Lung (tissue), 12 donors: ENCODE measurements around the gene RTTN. TPM values are rescaled to one million over a fixed set of nuclear protein-coding genes. Genes with fewer than 3 reads are reported as not detected.

Experiments
- ATAC-seq: fragments of 200-7000 bp; cut with Tn5 transposase; one replicate; pipeline ENCODE4 v1.9.1; 2020; ENCODE audit warnings: moderate number of reproducible peaks; ENCODE audit not compliant: insufficient read depth, low FRiP score
- DNase-seq, 3 donors: peaks; one replicate each; pipeline ENCODE4 v3.0.0-alpha.2; 2013 to 2017
- H3K27ac ChIP-seq, 2 donors: one replicate each; pipeline ENCODE4 v1.5.1; 2013; ENCODE audit warnings: mild to moderate bottlenecking in 2 of 2, moderate library complexity in 2 of 2, control low read depth in 1 of 2, inconsistent platforms in 1 of 2, low read depth in 1 of 2, low read length in 1 of 2
- H3K27me3 ChIP-seq, 3 donors: one replicate each; pipeline ENCODE4 v1.5.1; 2013; ENCODE audit warnings: low read length in 2 of 3; ENCODE audit not compliant: control insufficient read depth in 3 of 3, insufficient read depth in 3 of 3
- H3K36me3 ChIP-seq, 4 donors: one replicate each; pipeline ENCODE4 v1.5.1; 2013; ENCODE audit warnings: low read length in 4 of 4, mild to moderate bottlenecking in 1 of 4, moderate library complexity in 1 of 4; ENCODE audit not compliant: control insufficient read depth in 4 of 4, insufficient read depth in 4 of 4
- H3K4me1 ChIP-seq, 5 donors: one replicate each; pipeline ENCODE4 v1.5.1; 2013; ENCODE audit warnings: low read length in 5 of 5, mild to moderate bottlenecking in 2 of 5, moderate library complexity in 1 of 5; ENCODE audit not compliant: control insufficient read depth in 5 of 5, insufficient read depth in 5 of 5
- H3K4me3 ChIP-seq: one replicate; pipeline ENCODE4 v1.5.1; 2013; ENCODE audit warnings: mild to moderate bottlenecking, control low read depth, moderate library complexity
- H3K9ac ChIP-seq, 2 donors: one replicate each; pipeline ENCODE4 v1.5.1; 2013; ENCODE audit warnings: low read length in 2 of 2, control low read depth in 1 of 2; ENCODE audit not compliant: insufficient read depth in 1 of 2
- H3K9me3 ChIP-seq, 4 donors: one replicate each; pipeline ENCODE4 v1.5.1; 2013; ENCODE audit warnings: low read length in 3 of 4, mild to moderate bottlenecking in 1 of 4, moderate library complexity in 1 of 4; ENCODE audit not compliant: control insufficient read depth in 4 of 4, insufficient read depth in 3 of 4
- CTCF ChIP-seq: IDR thresholded peaks from 2 replicates; pipeline ENCODE4 v1.5.1; 2012; ENCODE audit warnings: mild to moderate bottlenecking; ENCODE audit errors: control extremely low read depth, extremely low read depth
- WGBS, 2 donors: extraction: QIAGEN DNeasy Blood & Tissue Kit; methylation state at CpG; one replicate each; pipeline ENCODE4 v1.1.7; 2013; 5-methylcytosine and 5-hydroxymethylcytosine counted together
- polyA plus RNA-seq, 2 donors: library from polyadenylated mRNA; stranded (reverse); fragments of 200-250 nt; gene quantifications; one replicate each; pipeline ENCODE4 v1.2.1, GENCODE V29; 2013
- total RNA-seq, 2 donors: library from RNA; depleted of rRNA in 1 of 2; stranded (reverse); fragments of >200 nt in 1 of 2; gene quantifications; one replicate each; pipeline ENCODE4 v1.2.1, GENCODE V29; 2014 to 2021
- donor health status: control.
- donor health status: control.
- donor health status: Bipolar disorder and iron deficiency.
- donor health status: healthy.
- donor health status: DM: yes; HTN: yes; CAD: no.

RTTN gene
- total and polyA plus RNA-seq, 4 donors, result 2.1 to 50.8 (median 9.2) TPM

- peaks cover 0 to 7% (median 5%) of the 10 kb centered on the region in 5 donors for H3K4me1 ChIP-seq
Observed at GRCh38 chr18:69953191-69953590, 252.3 kb downstream of the RTTN start.

More at GRCh38 chr18:69953191-69953590, 252.3 kb downstream of the RTTN start:
- Histone ChIP-seq H3K27ac (no peak overlapping the region), H3K9ac (no peak overlapping the region), H3K27me3 (peaks cover 0 to 2% (median 0%) of the 10 kb centered on the region in 3 donors), H3K4me3 (no peak overlapping the region), H3K36me3 (no peaks in the 10 kb centered on the region), H3K9me3 (peaks cover 0 to 7% (median under 1%) of the 10 kb centered on the region in 4 donors)
- WGBS, 2 donors, result 96 to 98% methylated on average over 2 of the region's 2 CpGs
- TF ChIP-seq CTCF, result no peak
- ATAC-seq (no peak), DNase-seq (no peak)

Other genes starting within 250 kb of the RTTN start
- gene SOCS6, start 83.4 kb upstream of the RTTN start, total RNA-seq, result 10 to 100 TPM; 18.4 to 21.4 TPM
- gene SOCS6, start 83.4 kb upstream of the RTTN start, polyA plus RNA-seq, result 1 to 10 TPM; 5.9 to 6.5 TPM